ENCODE measurements around the gene GNG7. TPM values are rescaled to one million over a fixed set of nuclear protein-coding genes. Genes with fewer than 3 reads are reported as not detected.
"Not testable (repeated sequence)": the region's sequence is repeated elsewhere in the genome, so short reads cannot be mapped to it uniquely, and the experiment has no call there.

Gene GNG7
- total RNA-seq, 2 donors from 2014 or later, result 8.7 to 22.9 TPM

- TF ChIP-seq POLR2AphosphoS5 (IDR thresholded peaks at IDR 0.05), result no peak
- TF ChIP-seq POLR2A (IDR thresholded peaks at IDR 0.05), result no peak
- TF ChIP-seq, protein P1, sequence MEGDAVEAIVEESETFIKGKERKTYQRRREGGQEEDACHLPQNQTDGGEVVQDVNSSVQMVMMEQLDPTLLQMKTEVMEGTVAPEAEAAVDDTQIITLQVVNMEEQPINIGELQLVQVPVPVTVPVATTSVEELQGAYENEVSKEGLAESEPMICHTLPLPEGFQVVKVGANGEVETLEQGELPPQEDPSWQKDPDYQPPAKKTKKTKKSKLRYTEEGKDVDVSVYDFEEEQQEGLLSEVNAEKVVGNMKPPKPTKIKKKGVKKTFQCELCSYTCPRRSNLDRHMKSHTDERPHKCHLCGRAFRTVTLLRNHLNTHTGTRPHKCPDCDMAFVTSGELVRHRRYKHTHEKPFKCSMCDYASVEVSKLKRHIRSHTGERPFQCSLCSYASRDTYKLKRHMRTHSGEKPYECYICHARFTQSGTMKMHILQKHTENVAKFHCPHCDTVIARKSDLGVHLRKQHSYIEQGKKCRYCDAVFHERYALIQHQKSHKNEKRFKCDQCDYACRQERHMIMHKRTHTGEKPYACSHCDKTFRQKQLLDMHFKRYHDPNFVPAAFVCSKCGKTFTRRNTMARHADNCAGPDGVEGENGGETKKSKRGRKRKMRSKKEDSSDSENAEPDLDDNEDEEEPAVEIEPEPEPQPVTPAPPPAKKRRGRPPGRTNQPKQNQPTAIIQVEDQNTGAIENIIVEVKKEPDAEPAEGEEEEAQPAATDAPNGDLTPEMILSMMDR (IDR thresholded peaks at IDR 0.05), result no peak
- intact Hi-C loops (cut with DNase I), result loop anchor here (10.0 kb wide), 1 partner anchor 270 kb away; the partner anchor contains the start of gene SLC39A3
- no peaks in the 10 kb centered on the region for H3K4me1 ChIP-seq (replicated peaks)
- H3K4me3 ChIP-seq, result peak overlapping the region; percentile 89
- under 1% methylated on average over 44 of the region's 45 CpGs for WGBS
- H3K36me3 ChIP-seq, result no peaks in the 10 kb centered on the region
- H3K9me3 ChIP-seq, result no peaks in the 10 kb centered on the region
- H3K27me3 ChIP-seq (replicated peaks; ENCODE audit: insufficient read depth), result no peaks in the 10 kb centered on the region
- peak; percentile 41 for DNase-seq (ENCODE audit: low spot score)
- H3K27ac ChIP-seq, result peak overlapping the region; percentile 78 to 96
Measured at GRCh38 chr19:2475018-2475701, 227.3 kb downstream of the GNG7 start.

GRCh38 chr19:2474232-2475017 lies 228.1 kb downstream of the GNG7 start:
- intact Hi-C loops (cut with DNase I), result loop anchor here (1.0 to 10.0 kb wide), 3 partner anchors 105 to 270 kb away; partner anchors contain the start of gene SLC39A3
- TF ChIP-seq, protein P1 (IDR thresholded peaks at IDR 0.05), result peak; percentile 98 to 100 (median 100)
- TF ChIP-seq POLR2A (IDR thresholded peaks at IDR 0.05) (no peak), POLR2AphosphoS5 (IDR thresholded peaks at IDR 0.05) (peak; percentile 87)
- H3K9me3 ChIP-seq, result no peaks in the 10 kb centered on the region

DNA sequence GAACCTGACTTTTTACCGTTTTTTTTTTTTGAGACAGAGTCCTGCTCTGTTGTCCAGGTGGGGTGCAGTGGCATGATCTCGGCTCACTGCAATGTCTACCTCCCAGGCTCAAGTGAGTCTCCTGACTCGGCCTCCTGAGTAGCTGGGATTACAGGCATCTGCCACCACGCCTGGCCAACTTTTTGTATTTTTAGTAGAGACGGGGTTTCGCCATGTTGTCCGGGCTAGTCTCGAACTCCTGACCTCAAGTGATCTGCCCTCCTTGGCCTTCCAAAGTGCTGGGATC lies 232.6 kb downstream of the GNG7 start:
- H3K27ac ChIP-seq; H3K36me3 ChIP-seq; H3K27me3 ChIP-seq (replicated peaks; ENCODE audit: insufficient read depth); H3K4me3 ChIP-seq; H3K9me3 ChIP-seq; DNase-seq (ENCODE audit: low spot score); H3K4me1 ChIP-seq (replicated peaks): not testable (repeated sequence)
- intact Hi-C loops (cut with DNase I), result loop anchor here (10.0 kb wide), 1 partner anchor 275 kb away; the partner anchor contains the start of gene SLC39A3
- WGBS, result 88% methylated on average over 8 of the region's 8 CpGs

More at GRCh38 chr19:2474232-2475017, 228.1 kb downstream of the GNG7 start:
- Histone ChIP-seq H3K4me1 (replicated peaks) (no peaks in the 10 kb centered on the region), H3K27me3 (replicated peaks; ENCODE audit: insufficient read depth) (no peaks in the 10 kb centered on the region), H3K27ac (peak overlapping the region; percentile 78 to 96), H3K36me3 (no peaks in the 10 kb centered on the region), H3K4me3 (peak overlapping the region; percentile 89)
- WGBS, result 9% methylated on average over 56 of the region's 60 CpGs
- peak; percentile 78 for DNase-seq (ENCODE audit: low spot score)

GRCh38 chr19:2469102-2469914 lies 233.2 kb downstream of the GNG7 start:
- H3K4me3 ChIP-seq, result no peak overlapping the region
- H3K27me3 ChIP-seq (replicated peaks; ENCODE audit: insufficient read depth), result no peaks in the 10 kb centered on the region
- TF ChIP-seq POLR2AphosphoS5 (IDR thresholded peaks at IDR 0.05), result no peak
- TF ChIP-seq POLR2A (IDR thresholded peaks at IDR 0.05), result no peak
- TF ChIP-seq, protein P1 (IDR thresholded peaks at IDR 0.05), result no peak
- H3K36me3 ChIP-seq, result no peaks in the 10 kb centered on the region
- no peaks in the 10 kb centered on the region for H3K9me3 ChIP-seq
- WGBS, result 55% methylated on average over 23 of the region's 23 CpGs
- no peak for DNase-seq (ENCODE audit: low spot score)
- intact Hi-C loops (cut with DNase I), result no loop called here
- no peak overlapping the region for H3K27ac ChIP-seq
- no peaks in the 10 kb centered on the region for H3K4me1 ChIP-seq (replicated peaks)

- no peak for TF ChIP-seq POLR2AphosphoS5 (IDR thresholded peaks at IDR 0.05)
- TF ChIP-seq, protein P1 (IDR thresholded peaks at IDR 0.05), result no peak
- TF ChIP-seq POLR2A (IDR thresholded peaks at IDR 0.05), result no peak
- Histone ChIP-seq H3K27ac (no peak overlapping the region), H3K9me3 (no peaks in the 10 kb centered on the region), H3K4me3 (no peak overlapping the region), H3K27me3 (replicated peaks; ENCODE audit: insufficient read depth) (no peaks in the 10 kb centered on the region), H3K4me1 (replicated peaks) (no peaks in the 10 kb centered on the region), H3K36me3 (no peaks in the 10 kb centered on the region)
- no peak for DNase-seq (ENCODE audit: low spot score)
- 81% methylated on average over 12 of the region's 12 CpGs for WGBS
- intact Hi-C loops (cut with DNase I), result no loop called here
Measured at GRCh38 chr19:2468596-2468995, 233.9 kb downstream of the GNG7 start.
